HEK293 (cell line): Measurements from ENCODE around the gene USP32.

Source experiments
- KLF9 ChIP-seq: fragments of 450-650 bp; formaldehyde crosslinking; IDR thresholded peaks from 2 replicates; pipeline ENCODE4 v1.5.1; 2016; ENCODE audit warnings: missing biosample characterization, missing genetic modification characterization, low read depth
- MEIS1 ChIP-seq: sonication (generic); formaldehyde crosslinking; IDR thresholded peaks from 2 replicates; pipeline ENCODE4 v1.8.1; 2022; ENCODE audit warnings: missing genetic modification reagents, mild to moderate bottlenecking, borderline replicate concordance
- MYNN ChIP-seq: fragments of 450-650 bp; formaldehyde crosslinking; IDR thresholded peaks from 2 replicates; pipeline ENCODE4 v1.5.1; 2016; ENCODE audit warnings: missing biosample characterization, missing genetic modification characterization, borderline replicate concordance
- PRDM1 ChIP-seq: fragments of 450-650 bp; formaldehyde crosslinking; IDR thresholded peaks from 2 replicates; pipeline ENCODE4; 2016; ENCODE audit warnings: missing biosample characterization, missing genetic modification characterization
- RBAK ChIP-seq: fragments of 450-650 bp; formaldehyde crosslinking; IDR thresholded peaks from 2 replicates; pipeline ENCODE4 v1.5.1; 2016; ENCODE audit warnings: missing biosample characterization, missing genetic modification characterization
- YY2 ChIP-seq: fragments of 450-650 bp; formaldehyde crosslinking; IDR thresholded peaks from 2 replicates; pipeline ENCODE4 v1.5.1; 2016; ENCODE audit warnings: missing biosample characterization, missing genetic modification characterization
- ZBTB8A ChIP-seq: fragments of 450-650 bp; formaldehyde crosslinking; IDR thresholded peaks from 2 replicates; pipeline ENCODE4 v1.5.1; 2016; ENCODE audit warnings: missing biosample characterization, missing genetic modification characterization
- ZFHX2 ChIP-seq: fragments of 450-650 bp; formaldehyde crosslinking; conservative IDR thresholded peaks from 2 replicates; pipeline ENCODE4 v1.5.1; 2016; ENCODE audit warnings: missing biosample characterization, missing genetic modification characterization
- ZNF175 ChIP-seq: fragments of 450-650 bp; formaldehyde crosslinking; IDR thresholded peaks from 2 replicates; pipeline ENCODE4 v1.5.1; 2016; ENCODE audit warnings: missing biosample characterization, missing genetic modification characterization
- ZNF274 ChIP-seq, 2 experiments: fragments of 200-500 bp in 1 of 2; fragments of 450-650 bp in 1 of 2; sonication (Bioruptor generic) in 1 of 2; formaldehyde crosslinking in 1 of 2; IDR thresholded peaks; 2 replicates each; pipeline versions ENCODE4 v1.5.1 to v1.6.1; 2014 to 2016; ENCODE audit warnings: borderline replicate concordance in 1 of 2, inconsistent platforms in 1 of 2, low read length in 1 of 2, missing biosample characterization in 1 of 2, missing genetic modification characterization in 1 of 2
- ZNF324 ChIP-seq: fragments of 450-650 bp; formaldehyde crosslinking; IDR thresholded peaks from 2 replicates; pipeline ENCODE4 v1.5.1; 2016; ENCODE audit warnings: missing biosample characterization, missing genetic modification characterization
- ZNF362 ChIP-seq: fragments of 450-650 bp; formaldehyde crosslinking; IDR thresholded peaks from 2 replicates; pipeline ENCODE4 v1.5.1; 2016; ENCODE audit warnings: missing biosample characterization, missing genetic modification characterization
- ZNF473 ChIP-seq: fragments of 450-650 bp; formaldehyde crosslinking; IDR thresholded peaks from 2 replicates; pipeline ENCODE4 v1.5.1; 2017; ENCODE audit warnings: missing biosample characterization, missing genetic modification characterization
- ZNF645 ChIP-seq: fragments of 450-650 bp; formaldehyde crosslinking; IDR thresholded peaks from 2 replicates; pipeline ENCODE4; 2016; ENCODE audit warnings: missing biosample characterization, missing genetic modification characterization
- ZNF707 ChIP-seq: fragments of 450-650 bp; formaldehyde crosslinking; IDR thresholded peaks from 2 replicates; pipeline ENCODE4 v1.5.1; 2016; ENCODE audit warnings: missing biosample characterization, missing genetic modification characterization
- ZXDB ChIP-seq: fragments of 450-650 bp; formaldehyde crosslinking; IDR thresholded peaks from 2 replicates; pipeline ENCODE4 v1.5.1; 2016; ENCODE audit warnings: missing biosample characterization, missing genetic modification characterization
- TF ChIP-seq, protein P1 (sequence below): fragments of 450-650 bp; formaldehyde crosslinking; IDR thresholded peaks from 2 replicates; pipeline ENCODE4 v1.5.1; 2016; ENCODE audit warnings: missing biosample characterization, missing genetic modification characterization, borderline replicate concordance
- TF ChIP-seq, protein P2 (sequence below): fragments of 450-650 bp; formaldehyde crosslinking; IDR thresholded peaks from 2 replicates; pipeline ENCODE4 v1.5.1; 2016; ENCODE audit warnings: missing biosample characterization, missing genetic modification characterization
- TF ChIP-seq, protein P3 (sequence below): fragments of 450-650 bp; formaldehyde crosslinking; IDR thresholded peaks from 2 replicates; pipeline ENCODE4 v1.5.1; 2016; ENCODE audit warnings: missing biosample characterization, missing genetic modification characterization
- TF ChIP-seq, protein P4 (sequence below): fragments of 450-650 bp; formaldehyde crosslinking; IDR thresholded peaks from 2 replicates; pipeline ENCODE4 v1.5.1; 2016; ENCODE audit warnings: missing biosample characterization, missing genetic modification characterization, borderline replicate concordance
- TF ChIP-seq, protein P5 (sequence below): fragments of 450-650 bp; formaldehyde crosslinking; IDR thresholded peaks from 2 replicates; pipeline ENCODE4 v1.5.1; 2017; ENCODE audit warnings: missing biosample characterization, missing genetic modification characterization
- TF ChIP-seq, protein P6 (sequence below): fragments of 450-650 bp; formaldehyde crosslinking; IDR thresholded peaks from 2 replicates; pipeline ENCODE4 v1.5.1; 2017; ENCODE audit warnings: missing biosample characterization, missing genetic modification characterization

The USP32 gene

DNA sequence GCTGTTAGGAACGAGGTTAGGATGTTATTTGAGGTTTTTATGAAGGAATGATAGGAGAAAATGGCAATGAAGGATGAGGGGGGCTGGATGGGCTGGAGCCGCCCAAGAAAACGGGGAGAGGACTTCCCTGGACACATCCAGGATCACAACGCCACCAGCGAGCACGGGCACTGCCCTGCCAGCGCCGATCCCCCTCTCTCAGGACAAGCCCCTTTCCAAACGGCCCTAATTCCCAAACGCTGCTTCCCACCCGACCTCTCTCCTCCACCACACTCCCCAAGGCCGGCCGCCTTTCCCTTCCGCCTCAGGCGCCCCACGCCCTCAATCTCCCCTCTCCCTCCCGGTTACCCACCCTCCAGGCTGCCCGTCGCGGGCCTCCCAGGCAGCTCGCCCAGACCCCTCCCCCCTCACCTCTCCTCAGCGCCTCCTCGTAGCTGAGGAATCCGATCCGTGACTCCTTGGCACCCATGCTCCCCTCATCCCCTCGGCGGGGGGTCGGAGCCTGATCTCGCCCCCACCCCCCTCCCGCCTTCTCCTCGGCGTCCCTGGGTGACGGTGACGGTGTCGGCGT lies 377 bp downstream of the USP32 start (continued):
- TF ChIP-seq MYNN (tag by site-specific recombination) (peak; percentile 30; the same call in 1 of the 2 replicates), ZNF645 (tag by site-specific recombination) (no peak), ZNF324 (tag by site-specific recombination) (peak; percentile 33; the same call in 1 of the 2 replicates), ZNF175 (tag by site-specific recombination) (no peak), MEIS1 (CRISPR knock-in tag) (no peak), ZBTB8A (no peak; the same call in none of the 2 replicates), ZNF473 (tag by site-specific recombination) (no peak), PRDM1 (tag by site-specific recombination) (no peak), KLF9 (tag by site-specific recombination) (no peak), ZNF707 (no peak), RBAK (tag by site-specific recombination) (no peak), YY2 (tag by site-specific recombination) (no peak), ZNF362 (no peak), ZNF274 (IDR thresholded peaks at IDR 0.05; ENCODE audit: low read length) (no peak), ZNF274 (tag by site-specific recombination; IDR thresholded peaks at IDR 0.05; ENCODE audit: borderline replicate concordance) (no peak), ZXDB (tag by site-specific recombination) (no peak; the same call in 1 of the 2 replicates), ZFHX2 (no peak)
- TF ChIP-seq, protein P1, sequence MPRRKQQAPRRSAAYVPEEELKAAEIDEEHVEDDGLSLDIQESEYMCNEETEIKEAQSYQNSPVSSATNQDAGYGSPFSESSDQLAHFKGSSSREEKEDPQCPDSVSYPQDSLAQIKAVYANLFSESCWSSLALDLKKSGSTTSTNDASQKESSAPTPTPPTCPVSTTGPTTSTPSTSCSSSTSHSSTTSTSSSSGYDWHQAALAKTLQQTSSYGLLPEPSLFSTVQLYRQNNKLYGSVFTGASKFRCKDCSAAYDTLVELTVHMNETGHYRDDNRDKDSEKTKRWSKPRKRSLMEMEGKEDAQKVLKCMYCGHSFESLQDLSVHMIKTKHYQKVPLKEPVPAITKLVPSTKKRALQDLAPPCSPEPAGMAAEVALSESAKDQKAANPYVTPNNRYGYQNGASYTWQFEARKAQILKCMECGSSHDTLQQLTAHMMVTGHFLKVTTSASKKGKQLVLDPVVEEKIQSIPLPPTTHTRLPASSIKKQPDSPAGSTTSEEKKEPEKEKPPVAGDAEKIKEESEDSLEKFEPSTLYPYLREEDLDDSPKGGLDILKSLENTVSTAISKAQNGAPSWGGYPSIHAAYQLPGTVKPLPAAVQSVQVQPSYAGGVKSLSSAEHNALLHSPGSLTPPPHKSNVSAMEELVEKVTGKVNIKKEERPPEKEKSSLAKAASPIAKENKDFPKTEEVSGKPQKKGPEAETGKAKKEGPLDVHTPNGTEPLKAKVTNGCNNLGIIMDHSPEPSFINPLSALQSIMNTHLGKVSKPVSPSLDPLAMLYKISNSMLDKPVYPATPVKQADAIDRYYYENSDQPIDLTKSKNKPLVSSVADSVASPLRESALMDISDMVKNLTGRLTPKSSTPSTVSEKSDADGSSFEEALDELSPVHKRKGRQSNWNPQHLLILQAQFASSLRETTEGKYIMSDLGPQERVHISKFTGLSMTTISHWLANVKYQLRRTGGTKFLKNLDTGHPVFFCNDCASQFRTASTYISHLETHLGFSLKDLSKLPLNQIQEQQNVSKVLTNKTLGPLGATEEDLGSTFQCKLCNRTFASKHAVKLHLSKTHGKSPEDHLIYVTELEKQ (tag by site-specific recombination) = no peak
- TF ChIP-seq, protein P2, sequence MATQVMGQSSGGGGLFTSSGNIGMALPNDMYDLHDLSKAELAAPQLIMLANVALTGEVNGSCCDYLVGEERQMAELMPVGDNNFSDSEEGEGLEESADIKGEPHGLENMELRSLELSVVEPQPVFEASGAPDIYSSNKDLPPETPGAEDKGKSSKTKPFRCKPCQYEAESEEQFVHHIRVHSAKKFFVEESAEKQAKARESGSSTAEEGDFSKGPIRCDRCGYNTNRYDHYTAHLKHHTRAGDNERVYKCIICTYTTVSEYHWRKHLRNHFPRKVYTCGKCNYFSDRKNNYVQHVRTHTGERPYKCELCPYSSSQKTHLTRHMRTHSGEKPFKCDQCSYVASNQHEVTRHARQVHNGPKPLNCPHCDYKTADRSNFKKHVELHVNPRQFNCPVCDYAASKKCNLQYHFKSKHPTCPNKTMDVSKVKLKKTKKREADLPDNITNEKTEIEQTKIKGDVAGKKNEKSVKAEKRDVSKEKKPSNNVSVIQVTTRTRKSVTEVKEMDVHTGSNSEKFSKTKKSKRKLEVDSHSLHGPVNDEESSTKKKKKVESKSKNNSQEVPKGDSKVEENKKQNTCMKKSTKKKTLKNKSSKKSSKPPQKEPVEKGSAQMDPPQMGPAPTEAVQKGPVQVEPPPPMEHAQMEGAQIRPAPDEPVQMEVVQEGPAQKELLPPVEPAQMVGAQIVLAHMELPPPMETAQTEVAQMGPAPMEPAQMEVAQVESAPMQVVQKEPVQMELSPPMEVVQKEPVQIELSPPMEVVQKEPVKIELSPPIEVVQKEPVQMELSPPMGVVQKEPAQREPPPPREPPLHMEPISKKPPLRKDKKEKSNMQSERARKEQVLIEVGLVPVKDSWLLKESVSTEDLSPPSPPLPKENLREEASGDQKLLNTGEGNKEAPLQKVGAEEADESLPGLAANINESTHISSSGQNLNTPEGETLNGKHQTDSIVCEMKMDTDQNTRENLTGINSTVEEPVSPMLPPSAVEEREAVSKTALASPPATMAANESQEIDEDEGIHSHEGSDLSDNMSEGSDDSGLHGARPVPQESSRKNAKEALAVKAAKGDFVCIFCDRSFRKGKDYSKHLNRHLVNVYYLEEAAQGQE (tag by site-specific recombination) = 0 out of 2 replicates have a peak, but pooled peaks have one; percentile 12
- TF ChIP-seq, protein P3, sequence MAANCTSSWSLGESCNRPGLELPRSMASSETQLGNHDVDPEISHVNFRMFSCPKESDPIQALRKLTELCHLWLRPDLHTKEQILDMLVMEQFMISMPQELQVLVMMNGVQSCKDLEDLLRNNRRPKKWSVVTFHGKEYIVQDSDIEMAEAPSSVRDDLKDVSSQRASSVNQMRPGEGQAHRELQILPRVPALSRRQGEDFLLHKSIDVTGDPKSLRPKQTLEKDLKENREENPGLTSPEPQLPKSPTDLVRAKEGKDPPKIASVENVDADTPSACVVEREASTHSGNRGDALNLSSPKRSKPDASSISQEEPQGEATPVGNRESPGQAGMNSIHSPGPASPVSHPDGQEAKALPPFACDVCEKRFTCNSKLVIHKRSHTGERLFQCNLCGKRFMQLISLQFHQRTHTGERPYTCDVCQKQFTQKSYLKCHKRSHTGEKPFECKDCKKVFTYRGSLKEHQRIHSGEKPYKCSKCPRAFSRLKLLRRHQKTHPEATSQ = peak; percentile 81; the same call in 1 of the 2 replicates
- TF ChIP-seq, protein P4, sequence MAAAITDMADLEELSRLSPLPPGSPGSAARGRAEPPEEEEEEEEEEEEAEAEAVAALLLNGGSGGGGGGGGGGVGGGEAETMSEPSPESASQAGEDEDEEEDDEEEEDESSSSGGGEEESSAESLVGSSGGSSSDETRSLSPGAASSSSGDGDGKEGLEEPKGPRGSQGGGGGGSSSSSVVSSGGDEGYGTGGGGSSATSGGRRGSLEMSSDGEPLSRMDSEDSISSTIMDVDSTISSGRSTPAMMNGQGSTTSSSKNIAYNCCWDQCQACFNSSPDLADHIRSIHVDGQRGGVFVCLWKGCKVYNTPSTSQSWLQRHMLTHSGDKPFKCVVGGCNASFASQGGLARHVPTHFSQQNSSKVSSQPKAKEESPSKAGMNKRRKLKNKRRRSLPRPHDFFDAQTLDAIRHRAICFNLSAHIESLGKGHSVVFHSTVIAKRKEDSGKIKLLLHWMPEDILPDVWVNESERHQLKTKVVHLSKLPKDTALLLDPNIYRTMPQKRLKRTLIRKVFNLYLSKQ (tag by site-specific recombination) = no peak; the same call in 1 of the 2 replicates
- TF ChIP-seq, protein P5, sequence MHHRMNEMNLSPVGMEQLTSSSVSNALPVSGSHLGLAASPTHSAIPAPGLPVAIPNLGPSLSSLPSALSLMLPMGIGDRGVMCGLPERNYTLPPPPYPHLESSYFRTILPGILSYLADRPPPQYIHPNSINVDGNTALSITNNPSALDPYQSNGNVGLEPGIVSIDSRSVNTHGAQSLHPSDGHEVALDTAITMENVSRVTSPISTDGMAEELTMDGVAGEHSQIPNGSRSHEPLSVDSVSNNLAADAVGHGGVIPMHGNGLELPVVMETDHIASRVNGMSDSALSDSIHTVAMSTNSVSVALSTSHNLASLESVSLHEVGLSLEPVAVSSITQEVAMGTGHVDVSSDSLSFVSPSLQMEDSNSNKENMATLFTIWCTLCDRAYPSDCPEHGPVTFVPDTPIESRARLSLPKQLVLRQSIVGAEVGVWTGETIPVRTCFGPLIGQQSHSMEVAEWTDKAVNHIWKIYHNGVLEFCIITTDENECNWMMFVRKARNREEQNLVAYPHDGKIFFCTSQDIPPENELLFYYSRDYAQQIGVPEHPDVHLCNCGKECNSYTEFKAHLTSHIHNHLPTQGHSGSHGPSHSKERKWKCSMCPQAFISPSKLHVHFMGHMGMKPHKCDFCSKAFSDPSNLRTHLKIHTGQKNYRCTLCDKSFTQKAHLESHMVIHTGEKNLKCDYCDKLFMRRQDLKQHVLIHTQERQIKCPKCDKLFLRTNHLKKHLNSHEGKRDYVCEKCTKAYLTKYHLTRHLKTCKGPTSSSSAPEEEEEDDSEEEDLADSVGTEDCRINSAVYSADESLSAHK (tag by site-specific recombination) = 0 out of 2 replicates have a peak, but pooled peaks have one; percentile 43
- TF ChIP-seq, protein P6, sequence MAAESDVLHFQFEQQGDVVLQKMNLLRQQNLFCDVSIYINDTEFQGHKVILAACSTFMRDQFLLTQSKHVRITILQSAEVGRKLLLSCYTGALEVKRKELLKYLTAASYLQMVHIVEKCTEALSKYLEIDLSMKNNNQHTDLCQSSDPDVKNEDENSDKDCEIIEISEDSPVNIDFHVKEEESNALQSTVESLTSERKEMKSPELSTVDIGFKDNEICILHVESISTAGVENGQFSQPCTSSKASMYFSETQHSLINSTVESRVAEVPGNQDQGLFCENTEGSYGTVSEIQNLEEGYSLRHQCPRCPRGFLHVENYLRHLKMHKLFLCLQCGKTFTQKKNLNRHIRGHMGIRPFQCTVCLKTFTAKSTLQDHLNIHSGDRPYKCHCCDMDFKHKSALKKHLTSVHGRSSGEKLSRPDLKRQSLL = no peak
